Measurements from ENCODE around the gene EHD2.
"Not testable (repeated sequence)": the region's sequence is repeated elsewhere in the genome, so short reads cannot be mapped to it uniquely, and the experiment has no call there.

EHD2 gene

GRCh38 chr19:47776568-47776967 is 63.3 kb downstream of the EHD2 start:
- DNase-seq: no peak

- not testable (repeated sequence) for DNase-seq
These were observed 64.2 kb downstream of the EHD2 start for GRCh38 chr19:47777245-47778048.

GRCh38 chr19:47778049-47778953 is 65.1 kb downstream of the EHD2 start, which contains the start of gene SELENOW:
SELENOW (plus strand) TSS chr19:47778703; CDS start chr19:47778786, 83 bp downstream.
- DNase-seq: peak; percentile 82

- DNase-seq: peak; percentile 18
These were observed 65.7 kb downstream of the EHD2 start for GRCh38 chr19:47778954-47779351.

GRCh38 chr19:47779524-47780214 is 66.4 kb downstream of the EHD2 start:
- DNase-seq: peak; percentile 33

- no peak for DNase-seq
These were observed 67.0 kb downstream of the EHD2 start for GRCh38 chr19:47780215-47780551.

- no peak for DNase-seq
These were observed 68.5 kb downstream of the EHD2 start for GRCh38 chr19:47781590-47782262.

- no peak for DNase-seq
These were observed 73.3 kb downstream of the EHD2 start for GRCh38 chr19:47786566-47786965.

- not testable (repeated sequence) for DNase-seq
These were observed 74.1 kb downstream of the EHD2 start for GRCh38 chr19:47787307-47787706.

- not testable (repeated sequence) for DNase-seq
These were observed 76.6 kb downstream of the EHD2 start for GRCh38 chr19:47789811-47790210.

GRCh38 chr19:47790398-47790814 is 77.2 kb downstream of the EHD2 start:
- DNase-seq: peak; percentile 72

- DNase-seq: no peak
These were observed 79.4 kb downstream of the EHD2 start for GRCh38 chr19:47792616-47793015.
